ENCODE measurements around the gene OSBPL8. TPM values are rescaled to one million over a fixed set of nuclear protein-coding genes. Genes with fewer than 3 reads are reported as not detected.

OSBPL8 gene
- total and polyA plus RNA-seq, 9 of the 15 experiments (the other 6 are each of a cell fraction or from before 2014, with no cell fraction given): 17.4 to 82.7 (median 42.8) TPM

DNA sequence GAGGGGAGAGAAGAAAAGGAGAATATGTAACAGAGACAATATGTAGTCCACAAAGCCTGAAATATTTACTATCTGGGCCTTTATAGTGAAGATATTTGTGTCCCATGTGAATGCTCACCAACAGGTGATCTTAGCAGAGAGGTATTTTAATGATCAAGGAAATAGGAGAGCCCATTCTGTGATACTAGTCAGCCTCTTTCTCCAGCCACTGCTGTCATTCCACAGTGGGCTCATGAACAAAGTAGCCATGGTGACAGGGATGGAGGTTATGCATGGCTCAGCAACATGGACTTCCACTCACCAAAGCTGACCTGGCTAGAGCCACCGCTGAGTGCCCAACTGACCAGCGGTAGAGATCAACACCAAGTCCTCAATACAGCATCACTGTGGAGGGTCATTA is 58.2 kb downstream of the OSBPL8 start:
- no peak overlapping the region for H2AFZ ChIP-seq (ENCODE audit: low read depth, low read length)
- H3K9me1 ChIP-seq (ENCODE audit: control insufficient read depth, insufficient read depth, low read length): no peaks in the 10 kb centered on the region
- in situ Hi-C loops (cut with MboI) (no loop called here), intact Hi-C loops (cut with micrococcal nuclease) (no loop called here)
- DNase-seq (ENCODE audit: extremely low read depth in 1 of 4, low spot score in 3 of 4) (no peak), FAIRE-seq (no peak), ATAC-seq (no peak)
- CTCF ChIA-PET (ENCODE audit: low intra/inter-chr PET ratio): no interaction called here
- H3K27ac ChIP-seq (ENCODE audit: extremely low read depth, low read depth, low read length): no peak overlapping the region
- WGBS (ENCODE audit: insufficient coverage, low coverage, missing lambda C conversion rate): 100% methylated on average over 2 of the region's 2 CpGs
- no peaks in the 10 kb centered on the region for H4K20me1 ChIP-seq (replicated peaks; ENCODE audit: control insufficient read depth, insufficient read depth, low read length)
- no peaks in the 10 kb centered on the region for H3K4me1 ChIP-seq (replicated peaks in 1 of 2; ENCODE audit: control insufficient read depth in 2 of 2, insufficient read depth in 2 of 2, low read length in 2 of 2)
- H3K36me3 ChIP-seq (ENCODE audit: control insufficient read depth, insufficient read depth, low read length): peaks cover 4% of the 10 kb centered on the region; the same call in 1 of the 3 replicates
- no peak overlapping the region for H3K4me2 ChIP-seq (ENCODE audit: insufficient read depth, low read length)
- H3K4me3 ChIP-seq: no peak overlapping the region
- no peak overlapping the region for H3K9ac ChIP-seq (ENCODE audit: insufficient read depth in 1 of 2, low read depth in 2 of 2, low read length in 2 of 2)
- BruUV-seq (replicated peaks): no TSS peak
- TF ChIP-seq, protein P1, sequence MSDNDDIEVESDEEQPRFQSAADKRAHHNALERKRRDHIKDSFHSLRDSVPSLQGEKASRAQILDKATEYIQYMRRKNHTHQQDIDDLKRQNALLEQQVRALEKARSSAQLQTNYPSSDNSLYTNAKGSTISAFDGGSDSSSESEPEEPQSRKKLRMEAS (CRISPR knock-in tag; IDR thresholded peaks at IDR 0.05): no peak
- TF ChIP-seq, protein P2, sequence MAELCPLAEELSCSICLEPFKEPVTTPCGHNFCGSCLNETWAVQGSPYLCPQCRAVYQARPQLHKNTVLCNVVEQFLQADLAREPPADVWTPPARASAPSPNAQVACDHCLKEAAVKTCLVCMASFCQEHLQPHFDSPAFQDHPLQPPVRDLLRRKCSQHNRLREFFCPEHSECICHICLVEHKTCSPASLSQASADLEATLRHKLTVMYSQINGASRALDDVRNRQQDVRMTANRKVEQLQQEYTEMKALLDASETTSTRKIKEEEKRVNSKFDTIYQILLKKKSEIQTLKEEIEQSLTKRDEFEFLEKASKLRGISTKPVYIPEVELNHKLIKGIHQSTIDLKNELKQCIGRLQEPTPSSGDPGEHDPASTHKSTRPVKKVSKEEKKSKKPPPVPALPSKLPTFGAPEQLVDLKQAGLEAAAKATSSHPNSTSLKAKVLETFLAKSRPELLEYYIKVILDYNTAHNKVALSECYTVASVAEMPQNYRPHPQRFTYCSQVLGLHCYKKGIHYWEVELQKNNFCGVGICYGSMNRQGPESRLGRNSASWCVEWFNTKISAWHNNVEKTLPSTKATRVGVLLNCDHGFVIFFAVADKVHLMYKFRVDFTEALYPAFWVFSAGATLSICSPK (IDR thresholded peaks at IDR 0.05; ENCODE audit: borderline replicate concordance): no peak
- no peak for TF ChIP-seq RBM14 (IDR thresholded peaks at IDR 0.05; ENCODE audit: borderline replicate concordance, insufficient read depth, low read depth, low read length)
- TF ChIP-seq, protein P3, sequence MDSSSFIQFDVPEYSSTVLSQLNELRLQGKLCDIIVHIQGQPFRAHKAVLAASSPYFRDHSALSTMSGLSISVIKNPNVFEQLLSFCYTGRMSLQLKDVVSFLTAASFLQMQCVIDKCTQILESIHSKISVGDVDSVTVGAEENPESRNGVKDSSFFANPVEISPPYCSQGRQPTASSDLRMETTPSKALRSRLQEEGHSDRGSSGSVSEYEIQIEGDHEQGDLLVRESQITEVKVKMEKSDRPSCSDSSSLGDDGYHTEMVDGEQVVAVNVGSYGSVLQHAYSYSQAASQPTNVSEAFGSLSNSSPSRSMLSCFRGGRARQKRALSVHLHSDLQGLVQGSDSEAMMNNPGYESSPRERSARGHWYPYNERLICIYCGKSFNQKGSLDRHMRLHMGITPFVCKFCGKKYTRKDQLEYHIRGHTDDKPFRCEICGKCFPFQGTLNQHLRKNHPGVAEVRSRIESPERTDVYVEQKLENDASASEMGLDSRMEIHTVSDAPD (CRISPR knock-in tag; IDR thresholded peaks at IDR 0.05): no peak
- no peak for TF ChIP-seq KLF1 (tag; IDR thresholded peaks at IDR 0.05)
- no peak for TF ChIP-seq ZNF764 (CRISPR knock-in tag; IDR thresholded peaks at IDR 0.05; ENCODE audit: low read depth)
- TF ChIP-seq TBL1XR1 (IDR thresholded peaks at IDR 0.05; ENCODE audit: low read length in 2 of 2): no peak
- no peak for TF ChIP-seq ZKSCAN3 (CRISPR knock-in tag; IDR thresholded peaks at IDR 0.05)
- no peak for TF ChIP-seq ZNF589 (CRISPR knock-in tag; IDR thresholded peaks at IDR 0.05; ENCODE audit: low read depth)
- TF ChIP-seq POLR2A (conservative IDR thresholded peaks at IDR 0.05): no peak
- no peak for TF ChIP-seq JUND (IDR thresholded peaks at IDR 0.05; ENCODE audit: borderline replicate concordance, low read depth, low read length)
- no peak for TF ChIP-seq JUND (tag; IDR thresholded peaks at IDR 0.05; ENCODE audit: borderline replicate concordance, low read depth, low read length)
- no peak for TF ChIP-seq ZNF232 (CRISPR knock-in tag; IDR thresholded peaks at IDR 0.05)
- TF ChIP-seq SRSF1 (IDR thresholded peaks at IDR 0.05; ENCODE audit: low read depth, low read length): no peak
- TF ChIP-seq ZNF140 (CRISPR knock-in tag; IDR thresholded peaks at IDR 0.05): no peak
- no peak for TF ChIP-seq RBFOX2 (IDR thresholded peaks at IDR 0.05; ENCODE audit: low read depth, low read length)
- no peak for TF ChIP-seq ZC3H11A (IDR thresholded peaks at IDR 0.05; ENCODE audit: low read depth, low read length)
- TF ChIP-seq ARID1B (IDR thresholded peaks at IDR 0.05): no peak
- no peaks in the 10 kb centered on the region for H3K27me3 ChIP-seq (ENCODE audit: control insufficient read depth in 2 of 2, insufficient read depth in 2 of 2, low read length in 2 of 2)
- POLR2A ChIA-PET: no interaction called here
- peaks cover 3% of the 10 kb centered on the region; the same call in 1 of the 3 replicates for H3K79me2 ChIP-seq (ENCODE audit: control insufficient read depth, insufficient read depth, low read length)
- no peaks in the 10 kb centered on the region for H3K9me3 ChIP-seq (replicated peaks; ENCODE audit: control insufficient read depth, insufficient read depth, low read depth, low read length)
